Skeletal muscle tissue (tissue), 4 donors: Measurements from ENCODE around the gene KRCC1. TPM values are rescaled to one million over a fixed set of nuclear protein-coding genes. Genes with fewer than 3 reads are reported as not detected.

ENCODE experiments used
- H3K27ac ChIP-seq: one replicate; pipeline ENCODE4 v1.7.0; 2013; ENCODE audit warnings: mild to moderate bottlenecking, low read depth, low read length, inconsistent platforms
- H3K27me3 ChIP-seq, 3 donors: one replicate each; pipeline ENCODE4 v1.7.0; 2013; ENCODE audit warnings: low read length in 3 of 3; ENCODE audit not compliant: control insufficient read depth in 3 of 3, insufficient read depth in 3 of 3
- H3K36me3 ChIP-seq, 3 donors: one replicate each; pipeline ENCODE4 v1.7.0; 2013; ENCODE audit warnings: low read length in 3 of 3; ENCODE audit not compliant: control insufficient read depth in 3 of 3, insufficient read depth in 3 of 3
- H3K4me1 ChIP-seq, 3 donors: one replicate each; pipeline ENCODE4 v1.7.0; 2013; ENCODE audit warnings: low read length in 3 of 3, mild to moderate bottlenecking in 3 of 3; ENCODE audit not compliant: control insufficient read depth in 3 of 3, insufficient read depth in 3 of 3
- H3K4me3 ChIP-seq, 3 donors: one replicate each; pipeline ENCODE4 v1.7.0; 2013; ENCODE audit warnings: low read length in 3 of 3
- H3K9ac ChIP-seq, 3 donors: one replicate each; pipeline ENCODE4 v1.7.0; 2013; ENCODE audit warnings: low read length in 3 of 3, mild to moderate bottlenecking in 3 of 3, moderate library complexity in 2 of 3, low read depth in 1 of 3
- H3K9me3 ChIP-seq, 3 donors: one replicate each; pipeline ENCODE4 v1.7.0; 2013; ENCODE audit warnings: low read length in 3 of 3; ENCODE audit not compliant: control insufficient read depth in 3 of 3
- total RNA-seq: library from RNA; depleted of rRNA; stranded (reverse); fragments of >200 nt; gene quantifications from one replicate; pipeline ENCODE4 v1.2.3, GENCODE V29; 2014
- donor health status: Osteomylitis.

KRCC1 gene
- total RNA-seq, 1 donor from 2014 or later: 11.5 TPM

GRCh38 chr2:88067189-88067588 is 11.6 kb upstream of the KRCC1 start:
- H3K4me1 ChIP-seq: peaks cover 5 to 12% (median 11%) of the 10 kb centered on the region in 3 donors
- no peaks in the 10 kb centered on the region for H3K9me3 ChIP-seq
- no peaks in the 10 kb centered on the region for H3K27me3 ChIP-seq
- H3K27ac ChIP-seq: peak overlapping the region; percentile 92
- H3K36me3 ChIP-seq: no peaks in the 10 kb centered on the region
- H3K4me3 ChIP-seq: peak overlapping the region; percentile 71 to 84 (median 84)
- peak overlapping the region; percentile 2 to 86 (median 78) for H3K9ac ChIP-seq

GRCh38 chr2:88066543-88066942 is 11.0 kb upstream of the KRCC1 start:
- Histone ChIP-seq H3K27ac (peak overlapping the region; percentile 92), H3K36me3 (no peaks in the 10 kb centered on the region), H3K4me3 (peak overlapping the region; percentile 30 to 44 (median 36)), H3K27me3 (no peaks in the 10 kb centered on the region), H3K4me1 (peaks cover 5 to 12% (median 8%) of the 10 kb centered on the region in 3 donors), H3K9ac (peak overlapping the region; percentile 39 to 62 (median 43)), H3K9me3 (no peaks in the 10 kb centered on the region)

- no peak overlapping the region for H3K27ac ChIP-seq
- H3K36me3 ChIP-seq: no peaks in the 10 kb centered on the region
- H3K4me3 ChIP-seq: no peak overlapping the region
- H3K27me3 ChIP-seq: no peaks in the 10 kb centered on the region
- H3K9ac ChIP-seq: no peak overlapping the region
- H3K4me1 ChIP-seq: peaks cover 0 to 4% (median under 1%) of the 10 kb centered on the region in 3 donors
- no peaks in the 10 kb centered on the region for H3K9me3 ChIP-seq
These were observed 5.7 kb upstream of the KRCC1 start for GRCh38 chr2:88061295-88061694.

- Histone ChIP-seq H3K4me1 (peaks cover 3 to 8% (median 4%) of the 10 kb centered on the region in 3 donors), H3K36me3 (no peaks in the 10 kb centered on the region), H3K27ac (no peak overlapping the region), H3K9me3 (no peaks in the 10 kb centered on the region), H3K4me3 (no peak overlapping the region), H3K9ac (no peak overlapping the region), H3K27me3 (no peaks in the 10 kb centered on the region)
These were observed 5.3 kb upstream of the KRCC1 start for GRCh38 chr2:88060907-88061275.

GRCh38 chr2:88059979-88060906 is 4.7 kb upstream of the KRCC1 start:
- Histone ChIP-seq H3K27me3 (no peaks in the 10 kb centered on the region), H3K36me3 (no peaks in the 10 kb centered on the region), H3K4me3 (no peak overlapping the region), H3K9me3 (no peaks in the 10 kb centered on the region), H3K27ac (no peak overlapping the region), H3K9ac (no peak overlapping the region), H3K4me1 (peaks cover 3 to 8% (median 4%) of the 10 kb centered on the region in 3 donors)

- no peak overlapping the region for H3K27ac ChIP-seq
- H3K9ac ChIP-seq: no peak overlapping the region
- no peaks in the 10 kb centered on the region for H3K27me3 ChIP-seq
- H3K4me1 ChIP-seq: peaks cover 14 to 21% (median 20%) of the 10 kb centered on the region in 3 donors
- H3K36me3 ChIP-seq: no peaks in the 10 kb centered on the region
- H3K9me3 ChIP-seq: no peaks in the 10 kb centered on the region
- no peak overlapping the region for H3K4me3 ChIP-seq
These were observed 2.6 kb upstream of the KRCC1 start for GRCh38 chr2:88058191-88058590.

- H3K9me3 ChIP-seq: no peaks in the 10 kb centered on the region
- peaks cover 16 to 24% (median 23%) of the 10 kb centered on the region in 3 donors for H3K4me1 ChIP-seq
- H3K27ac ChIP-seq: no peak overlapping the region
- H3K36me3 ChIP-seq: no peaks in the 10 kb centered on the region
- no peaks in the 10 kb centered on the region for H3K27me3 ChIP-seq
- H3K4me3 ChIP-seq: no peak overlapping the region
- H3K9ac ChIP-seq: no peak overlapping the region
These were observed 1.9 kb upstream of the KRCC1 start for GRCh38 chr2:88057437-88057844.

- no peaks in the 10 kb centered on the region for H3K27me3 ChIP-seq
- H3K9ac ChIP-seq: peak overlapping the region; percentile 90 to 94 (median 94)
- H3K36me3 ChIP-seq: no peaks in the 10 kb centered on the region
- no peaks in the 10 kb centered on the region for H3K9me3 ChIP-seq
- peak overlapping the region; percentile 62 to 97 (median 75) for H3K4me3 ChIP-seq
- H3K27ac ChIP-seq: peak overlapping the region; percentile 94
- peaks cover 19 to 28% (median 27%) of the 10 kb centered on the region in 3 donors for H3K4me1 ChIP-seq
These were observed 707 bp downstream of the KRCC1 start for GRCh38 chr2:88054782-88055370.

- peak overlapping the region; percentile 62 to 97 (median 75) for H3K4me3 ChIP-seq
- H3K9me3 ChIP-seq: no peaks in the 10 kb centered on the region
- H3K36me3 ChIP-seq: no peaks in the 10 kb centered on the region
- peak overlapping the region; percentile 94 for H3K27ac ChIP-seq
- H3K4me1 ChIP-seq: peaks cover 19 to 28% (median 27%) of the 10 kb centered on the region in 3 donors
- H3K27me3 ChIP-seq: no peaks in the 10 kb centered on the region
- peak overlapping the region; percentile 90 to 94 (median 94) for H3K9ac ChIP-seq
These were observed 1.4 kb downstream of the KRCC1 start for GRCh38 chr2:88053934-88054781.
